IPS-20b (cell line): ENCODE data around the gene TP63.

ENCODE experiments used
- H3K27ac ChIP-seq: one replicate; pipeline ENCODE4 v1.5.1; 2013; ENCODE audit warnings: low read length
- H3K27me3 ChIP-seq: 2 replicates; pipeline ENCODE4 v1.6.1; 2013; ENCODE audit warnings: mild to moderate bottlenecking, low read length, inconsistent platforms; ENCODE audit not compliant: insufficient read depth
- H3K36me3 ChIP-seq: 2 replicates; pipeline ENCODE4 v1.6.1; 2013; ENCODE audit warnings: low read depth, mild to moderate bottlenecking, inconsistent platforms, low read length, moderate library complexity; ENCODE audit not compliant: insufficient read depth
- H3K4me1 ChIP-seq: 2 replicates; pipeline ENCODE4 v1.6.1; 2013; ENCODE audit warnings: mild to moderate bottlenecking, control low read depth, inconsistent platforms, low read length, moderate library complexity; ENCODE audit not compliant: insufficient read depth
- H3K4me3 ChIP-seq: 2 replicates; pipeline ENCODE4 v1.5.1; 2013; ENCODE audit warnings: mild to moderate bottlenecking, low read length, inconsistent platforms
- H3K9ac ChIP-seq: 2 replicates; pipeline ENCODE4 v1.6.1; 2013; ENCODE audit warnings: low read depth, mild to moderate bottlenecking, inconsistent platforms, low read length, moderate library complexity
- H3K9me3 ChIP-seq: 2 replicates; pipeline ENCODE4 v1.6.1; 2013; ENCODE audit warnings: mild to moderate bottlenecking, low read depth, low read length, inconsistent platforms; ENCODE audit not compliant: insufficient read depth

TP63 gene

DNA sequence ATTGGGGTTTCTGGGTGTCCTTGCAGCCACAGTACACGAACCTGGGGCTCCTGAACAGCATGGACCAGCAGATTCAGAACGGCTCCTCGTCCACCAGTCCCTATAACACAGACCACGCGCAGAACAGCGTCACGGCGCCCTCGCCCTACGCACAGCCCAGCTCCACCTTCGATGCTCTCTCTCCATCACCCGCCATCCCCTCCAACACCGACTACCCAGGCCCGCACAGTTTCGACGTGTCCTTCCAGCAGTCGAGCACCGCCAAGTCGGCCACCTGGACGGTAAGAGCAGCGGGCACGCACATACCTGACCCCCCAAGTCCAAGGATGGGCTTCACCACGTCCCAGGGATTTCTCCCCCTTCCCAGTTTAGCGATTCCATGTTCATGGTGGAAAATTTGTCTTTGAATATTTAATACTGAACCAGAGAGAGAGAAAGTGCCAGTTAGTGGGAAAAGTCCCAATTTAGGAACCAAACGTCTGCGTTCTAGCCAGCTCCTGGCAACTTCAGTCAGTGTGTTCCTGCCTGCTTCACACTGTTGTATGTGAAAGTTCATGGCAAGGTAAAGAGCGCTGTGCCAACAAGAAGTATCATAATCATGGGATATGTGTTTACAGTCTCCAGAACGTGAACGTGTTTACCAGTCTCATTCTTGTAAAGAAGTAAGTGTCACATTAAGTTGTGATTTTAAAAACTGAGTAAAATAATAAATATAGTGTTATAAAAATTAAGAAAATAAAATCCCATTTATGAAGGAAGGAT lies 177.2 kb downstream of the TP63 start:
- H3K36me3 ChIP-seq, result no peaks in the 10 kb centered on the region
- no peak overlapping the region for H3K27ac ChIP-seq
- no peak overlapping the region for H3K9ac ChIP-seq
- H3K27me3 ChIP-seq, result peaks cover 86% of the 10 kb centered on the region
- no peak overlapping the region for H3K4me3 ChIP-seq
- H3K4me1 ChIP-seq, result peaks cover 11% of the 10 kb centered on the region; the same call in 1 of the 2 replicates
- H3K9me3 ChIP-seq, result no peaks in the 10 kb centered on the region

DNA sequence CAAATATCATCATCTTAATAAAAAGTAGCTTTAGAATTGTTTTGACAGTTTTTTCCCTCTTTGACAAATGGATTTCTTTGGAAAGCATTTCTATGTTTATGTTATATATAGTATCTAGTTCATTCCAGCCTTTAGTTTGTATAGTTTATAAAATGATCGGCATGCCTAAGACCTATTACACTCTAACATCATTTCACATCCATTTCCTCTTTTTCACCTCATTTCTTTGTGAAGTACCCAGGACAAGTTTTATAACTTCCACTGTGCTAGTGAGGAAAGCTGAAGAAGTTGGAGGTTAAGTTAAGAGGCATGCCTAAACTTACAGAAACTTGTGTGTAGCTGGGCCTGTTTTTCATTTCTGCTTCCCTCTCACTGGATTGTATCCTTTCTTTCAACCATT lies 178.4 kb downstream of the TP63 start:
- H3K9me3 ChIP-seq, result no peaks in the 10 kb centered on the region
- H3K4me3 ChIP-seq, result no peak overlapping the region
- H3K4me1 ChIP-seq, result peaks cover 16% of the 10 kb centered on the region; the same call in 1 of the 2 replicates
- H3K27ac ChIP-seq, result no peak overlapping the region
- peaks cover 86% of the 10 kb centered on the region for H3K27me3 ChIP-seq
- H3K36me3 ChIP-seq, result no peaks in the 10 kb centered on the region
- no peak overlapping the region for H3K9ac ChIP-seq

DNA sequence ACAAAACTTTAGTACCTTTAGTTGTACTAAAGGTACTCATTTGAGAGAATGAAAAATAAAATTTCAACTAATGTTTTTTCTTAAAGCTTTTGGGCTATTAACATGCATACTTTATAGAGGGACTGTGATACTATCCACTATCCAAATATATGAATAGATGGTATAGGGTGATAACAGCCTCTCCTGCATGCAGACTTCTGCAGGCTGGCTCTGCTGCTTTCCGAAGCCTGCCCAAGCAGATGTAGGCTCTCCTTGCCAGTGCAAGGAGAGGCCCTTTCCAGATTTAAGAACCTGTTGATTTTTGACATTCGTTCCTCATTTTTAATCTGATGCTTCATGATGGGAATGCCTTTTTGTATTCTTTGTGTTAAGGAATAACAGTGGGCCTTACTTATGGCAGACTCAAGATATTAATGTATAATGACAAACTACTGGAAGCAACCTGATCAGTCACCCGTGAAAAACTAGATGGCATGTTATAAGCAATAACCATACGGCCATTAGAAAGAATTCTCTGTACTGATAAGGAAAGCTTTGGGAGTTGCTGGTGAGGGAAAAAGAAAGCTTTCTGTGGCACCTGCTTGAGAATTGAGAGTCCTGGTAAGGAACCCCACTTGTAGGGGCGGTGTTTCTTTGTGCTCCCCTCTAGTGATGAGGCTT lies 181.7 kb downstream of the TP63 start:
- Histone ChIP-seq H3K36me3 (no peaks in the 10 kb centered on the region), H3K4me1 (peaks cover 9% of the 10 kb centered on the region; the same call in 1 of the 2 replicates), H3K4me3 (no peak overlapping the region), H3K27ac (no peak overlapping the region), H3K9me3 (no peaks in the 10 kb centered on the region), H3K9ac (no peak overlapping the region), H3K27me3 (peaks cover 63% of the 10 kb centered on the region)

DNA sequence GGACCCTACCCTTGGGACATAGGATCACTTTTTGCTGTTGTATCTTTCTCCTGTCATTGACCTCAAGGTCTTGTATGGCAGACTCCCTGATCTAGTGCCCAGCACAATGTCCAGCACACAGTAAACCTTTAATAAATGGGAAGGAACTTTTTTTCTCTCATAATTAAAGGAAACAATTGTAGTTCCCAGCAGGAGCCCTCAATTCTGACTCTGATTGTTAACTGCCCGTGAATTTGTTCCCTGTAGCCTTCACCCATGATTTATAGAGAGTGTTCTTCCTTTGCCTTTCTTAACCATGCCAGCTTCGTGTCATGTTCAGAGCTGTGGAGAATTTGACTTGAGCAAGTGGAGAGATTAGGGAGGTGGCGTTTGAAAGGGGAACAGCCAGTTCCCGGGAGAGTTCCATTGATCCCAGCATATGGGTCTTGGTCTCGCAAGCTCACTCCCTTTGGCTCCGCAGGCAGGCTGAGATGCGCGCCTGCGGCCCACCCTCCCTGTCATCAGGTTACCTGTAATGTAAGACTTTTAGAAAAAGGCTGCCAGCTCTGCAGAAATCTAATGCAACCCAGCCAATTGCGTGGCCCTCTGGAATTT lies 182.6 kb downstream of the TP63 start:
- H3K27ac ChIP-seq, result no peak overlapping the region
- H3K36me3 ChIP-seq, result no peaks in the 10 kb centered on the region
- H3K9ac ChIP-seq, result no peak overlapping the region
- peaks cover 55% of the 10 kb centered on the region for H3K27me3 ChIP-seq
- H3K4me3 ChIP-seq, result no peak overlapping the region
- peaks cover 9% of the 10 kb centered on the region; the same call in 1 of the 2 replicates for H3K4me1 ChIP-seq
- H3K9me3 ChIP-seq, result no peaks in the 10 kb centered on the region

DNA sequence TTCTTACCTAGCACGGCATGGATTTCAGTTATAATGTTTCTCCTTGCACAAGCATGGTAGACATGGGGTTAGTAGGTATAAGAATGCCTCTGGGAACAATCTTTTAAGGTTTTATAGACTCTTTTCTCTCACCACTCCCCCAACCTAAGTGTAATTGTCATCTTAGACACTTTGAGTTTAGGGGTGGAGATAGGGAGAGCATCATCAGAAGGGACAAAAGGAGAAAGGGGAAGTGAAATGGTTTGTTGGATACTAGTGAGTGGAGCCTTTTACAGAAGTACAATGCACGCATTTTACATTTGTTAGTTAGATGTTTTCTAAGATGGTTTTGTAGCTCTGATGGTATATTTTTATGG lies 189.2 kb downstream of the TP63 start:
- Histone ChIP-seq H3K9ac (no peak overlapping the region), H3K27me3 (no peaks in the 10 kb centered on the region; the same call in 1 of the 2 replicates), H3K4me1 (peaks cover 4% of the 10 kb centered on the region; the same call in 1 of the 2 replicates), H3K27ac (no peak overlapping the region), H3K9me3 (no peaks in the 10 kb centered on the region), H3K4me3 (no peak overlapping the region), H3K36me3 (no peaks in the 10 kb centered on the region)

DNA sequence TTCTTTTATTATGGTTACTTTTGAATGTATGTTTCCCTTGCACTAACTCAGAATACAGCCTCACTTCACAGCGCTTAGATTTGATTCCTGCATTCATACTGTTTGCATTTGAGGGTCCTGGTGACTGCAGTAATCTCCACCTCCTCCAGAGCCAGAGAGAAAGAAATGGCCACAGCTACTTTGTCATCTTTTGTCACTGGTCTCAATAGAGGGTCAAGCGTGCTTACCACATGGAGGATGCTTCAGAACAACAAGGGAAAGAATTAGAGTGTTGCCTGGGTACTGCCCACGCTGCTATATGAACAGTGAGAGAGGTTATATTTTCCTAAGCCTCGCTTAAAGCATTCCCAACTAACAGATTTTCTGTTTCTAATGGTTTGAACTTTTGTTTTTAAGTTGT lies 190.1 kb downstream of the TP63 start:
- Histone ChIP-seq H3K9ac (no peak overlapping the region), H3K4me3 (no peak overlapping the region), H3K36me3 (no peaks in the 10 kb centered on the region), H3K4me1 (peaks cover 4% of the 10 kb centered on the region; the same call in 1 of the 2 replicates), H3K9me3 (no peaks in the 10 kb centered on the region), H3K27me3 (no peaks in the 10 kb centered on the region; the same call in 1 of the 2 replicates), H3K27ac (no peak overlapping the region)

DNA sequence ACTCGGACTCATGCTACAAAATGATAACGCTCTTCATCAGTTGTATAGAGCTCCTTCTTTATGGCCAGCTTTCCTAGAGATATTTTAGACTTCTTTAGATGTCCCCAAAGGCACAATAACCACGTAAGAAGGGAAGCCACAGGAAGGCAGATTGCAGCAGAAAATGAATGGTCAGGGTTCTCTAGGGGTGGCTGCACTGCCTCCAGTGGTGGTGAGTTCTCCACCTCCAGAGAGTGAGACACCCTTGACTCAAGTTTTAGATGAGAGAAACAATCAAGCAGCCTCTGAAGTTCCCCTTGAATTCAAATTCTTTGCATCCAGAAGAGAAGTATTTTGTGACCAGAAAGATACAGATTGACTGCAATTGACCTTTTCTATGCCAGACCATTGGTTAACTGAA lies 191.5 kb downstream of the TP63 start:
- Histone ChIP-seq H3K36me3 (no peaks in the 10 kb centered on the region), H3K9ac (no peak overlapping the region), H3K4me3 (no peak overlapping the region), H3K27me3 (no peaks in the 10 kb centered on the region), H3K9me3 (no peaks in the 10 kb centered on the region), H3K27ac (no peak overlapping the region), H3K4me1 (no peaks in the 10 kb centered on the region)

DNA sequence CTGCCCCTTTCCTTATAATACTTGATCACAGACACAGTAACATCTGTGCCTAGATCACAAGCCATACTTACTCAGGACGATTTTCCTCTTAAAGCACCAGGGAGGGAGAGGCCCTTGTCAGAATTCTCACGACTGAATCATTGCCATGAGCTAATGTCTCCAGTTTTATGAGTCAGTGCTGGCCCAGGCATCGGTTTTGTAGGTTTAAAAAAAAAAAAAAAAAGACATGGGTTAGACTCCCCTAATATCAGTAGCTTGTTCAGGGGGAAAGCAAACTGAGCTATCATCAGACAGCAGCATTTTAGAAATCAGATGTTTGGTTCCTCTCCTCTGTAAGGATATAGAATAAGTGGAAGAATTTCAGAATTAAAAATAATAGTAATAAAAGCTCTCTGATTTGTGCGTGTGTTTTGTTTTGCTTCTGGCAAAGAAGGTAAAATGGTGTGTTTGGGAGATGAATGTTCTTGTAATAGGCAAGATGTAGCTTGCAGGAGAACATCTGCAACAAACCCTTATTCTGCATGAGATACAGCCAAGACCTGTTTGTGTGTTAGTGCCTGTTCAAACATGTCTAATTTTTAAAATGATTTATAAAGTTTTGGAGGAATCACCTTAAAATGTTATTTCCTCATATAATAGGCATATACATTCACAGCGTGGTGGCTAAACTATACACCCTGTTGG lies 193.6 kb downstream of the TP63 start:
- Histone ChIP-seq H3K36me3 (no peaks in the 10 kb centered on the region), H3K27me3 (no peaks in the 10 kb centered on the region), H3K4me1 (no peaks in the 10 kb centered on the region), H3K9me3 (no peaks in the 10 kb centered on the region), H3K27ac (no peak overlapping the region), H3K4me3 (no peak overlapping the region), H3K9ac (no peak overlapping the region)

DNA sequence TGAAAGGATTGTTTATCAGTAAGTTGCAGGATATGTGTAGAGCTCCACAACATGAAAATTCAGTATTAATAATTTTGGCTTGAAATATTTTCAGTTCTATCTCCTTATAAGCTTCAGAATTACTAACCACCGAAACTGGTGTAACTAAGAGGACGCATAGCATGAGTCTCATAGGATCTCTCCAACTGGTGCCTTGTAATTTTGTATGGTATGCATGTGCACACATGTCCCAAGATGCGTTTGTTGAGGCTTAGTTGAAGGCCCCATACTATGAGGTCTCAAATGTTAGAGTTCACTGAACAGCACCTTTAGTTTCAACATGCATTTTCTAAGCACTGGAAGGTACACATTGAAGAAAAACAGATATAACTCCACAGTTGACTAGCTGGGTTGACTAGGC lies 195.4 kb downstream of the TP63 start:
- Histone ChIP-seq H3K36me3 (no peaks in the 10 kb centered on the region), H3K9ac (no peak overlapping the region), H3K9me3 (no peaks in the 10 kb centered on the region), H3K4me3 (no peak overlapping the region), H3K4me1 (no peaks in the 10 kb centered on the region), H3K27me3 (no peaks in the 10 kb centered on the region), H3K27ac (no peak overlapping the region)

DNA sequence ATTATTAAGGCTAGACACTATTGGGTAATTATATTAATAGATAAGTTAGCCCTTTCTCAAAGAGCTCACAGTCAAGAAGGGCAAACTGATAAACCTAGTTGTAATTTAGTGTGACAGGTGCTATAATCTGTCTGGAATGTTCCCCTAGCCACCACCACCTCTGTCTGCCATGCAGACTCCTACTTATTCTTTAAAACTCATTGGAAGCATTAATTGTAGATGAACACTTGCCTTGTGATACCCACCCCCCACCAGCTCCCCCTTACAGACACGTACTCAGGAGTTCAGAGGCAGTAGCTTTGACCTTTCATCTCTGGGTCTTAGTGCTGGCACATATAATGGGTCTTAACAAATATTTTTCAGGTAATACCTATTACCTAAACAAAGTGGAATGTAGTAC lies 195.9 kb downstream of the TP63 start:
- H3K4me3 ChIP-seq, result no peak overlapping the region
- H3K4me1 ChIP-seq, result no peaks in the 10 kb centered on the region
- no peaks in the 10 kb centered on the region for H3K36me3 ChIP-seq
- no peaks in the 10 kb centered on the region for H3K27me3 ChIP-seq
- H3K9ac ChIP-seq, result no peak overlapping the region
- H3K9me3 ChIP-seq, result no peaks in the 10 kb centered on the region
- no peak overlapping the region for H3K27ac ChIP-seq

DNA sequence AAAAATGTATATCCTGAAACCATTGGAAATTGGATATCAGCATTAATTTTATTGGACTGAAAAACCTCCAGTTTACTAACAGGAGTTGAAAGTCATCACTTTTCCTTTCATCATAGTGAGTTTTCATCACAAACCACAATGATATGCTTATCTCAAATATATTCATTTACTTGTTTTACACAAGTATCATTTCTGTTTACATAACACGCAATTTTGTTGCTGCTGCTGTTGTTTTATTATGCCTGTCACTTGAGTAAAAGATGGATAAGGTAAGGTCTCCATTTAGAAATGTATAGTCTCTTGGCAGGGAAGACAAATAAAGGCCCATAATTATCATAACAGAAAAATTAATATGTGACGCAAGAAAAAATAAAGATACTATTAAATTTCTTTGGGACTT lies 199.2 kb downstream of the TP63 start:
- Histone ChIP-seq H3K27ac (no peak overlapping the region), H3K4me1 (no peaks in the 10 kb centered on the region), H3K9ac (no peak overlapping the region), H3K9me3 (no peaks in the 10 kb centered on the region), H3K4me3 (no peak overlapping the region), H3K27me3 (no peaks in the 10 kb centered on the region), H3K36me3 (no peaks in the 10 kb centered on the region)
